Activated CD4-positive, alpha-beta T cell treated with anti-CD3 and anti-CD28 coated beads, Interleukin-2, amount 10 ng/mL, durations not matched to agents 24 days and 14 days (primary cell): ENCODE results near the gene FGF14. TPM values are rescaled to one million over a fixed set of nuclear protein-coding genes. Genes with fewer than 3 reads are reported as not detected.
A peak's percentile ranks its signal among the peaks of the same experiment; 100 is the strongest.

Experiments used
- DNase-seq: peaks from one replicate; pipeline ENCODE4 v3.0.0; 2022
- H3K27ac Mint-ChIP-seq: one replicate; pipeline ENCODE4 v1.8.0; 2022; ENCODE audit warnings: mild to moderate bottlenecking, mixed read lengths
- H3K27me3 Mint-ChIP-seq: one replicate; pipeline ENCODE4 v1.8.0; 2022; ENCODE audit warnings: mixed read lengths
- H3K36me3 Mint-ChIP-seq: one replicate; pipeline ENCODE4 v1.8.0; 2022; ENCODE audit warnings: low read depth, mild to moderate bottlenecking, mixed read lengths
- H3K4me1 Mint-ChIP-seq: one replicate; pipeline ENCODE4 v1.8.0; 2021; ENCODE audit warnings: mixed read lengths
- H3K4me3 Mint-ChIP-seq: one replicate; pipeline ENCODE4 v1.8.0; 2022; ENCODE audit warnings: mild to moderate bottlenecking, moderate library complexity, mixed read lengths
- H3K9me3 Mint-ChIP-seq: one replicate; pipeline ENCODE4 v1.8.0; 2021; ENCODE audit warnings: mixed read lengths
- intact Hi-C: fragments of 100-400 bp; cut with micrococcal nuclease; formaldehyde crosslinking; loops from one replicate; pipeline ENCODE4 v1.15.1; 2023
- total RNA-seq: library from RNA; stranded (reverse); gene quantifications from 2 replicates; pipeline ENCODE4 v1.2.3, GENCODE V29; 2022

Gene FGF14
- total RNA-seq, 1 donor from 2014 or later = not detected

DNA sequence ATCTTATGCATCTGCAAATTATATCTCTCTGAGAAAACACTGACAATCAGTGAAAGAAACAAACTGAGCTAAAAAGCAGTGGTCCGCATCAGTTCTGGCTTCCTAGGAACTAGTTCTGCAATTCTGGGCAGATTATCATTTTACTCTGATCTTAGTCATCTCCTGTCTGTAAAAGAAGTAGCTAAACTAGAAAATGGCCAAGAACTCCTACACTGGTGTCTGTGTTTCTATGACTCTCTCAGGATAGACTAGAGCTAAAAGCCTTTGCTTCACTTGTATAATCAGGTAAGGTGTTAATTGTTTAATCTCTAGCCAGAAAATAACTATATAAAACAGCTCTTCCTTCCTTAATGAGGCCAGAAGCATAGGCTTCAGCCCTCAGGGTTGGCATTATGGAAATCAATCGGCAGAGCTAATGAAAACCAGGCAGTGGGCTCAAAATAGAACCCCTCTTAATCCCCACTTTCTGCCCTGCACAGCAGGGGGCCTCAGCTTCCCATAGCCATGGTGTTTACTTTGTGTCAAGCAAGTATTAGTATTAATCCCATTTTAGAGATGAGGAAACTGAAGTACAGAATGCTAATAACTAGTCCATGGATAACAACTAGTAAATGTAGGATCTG, 459.2 kb downstream of the FGF14 start:
- intact Hi-C loops = loop anchor here (5.0 to 10.0 kb wide), 3 partner anchors 515 to 798 kb away; no protein-coding TSS in a partner anchor
- no peaks in the 10 kb centered on the region for H3K36me3 Mint-ChIP-seq
- H3K9me3 Mint-ChIP-seq = no peaks in the 10 kb centered on the region
- no peak for DNase-seq
- no peak overlapping the region for H3K27ac Mint-ChIP-seq
- H3K27me3 Mint-ChIP-seq = no peaks in the 10 kb centered on the region
- no peak overlapping the region for H3K4me3 Mint-ChIP-seq
- no peaks in the 10 kb centered on the region for H3K4me1 Mint-ChIP-seq

DNA sequence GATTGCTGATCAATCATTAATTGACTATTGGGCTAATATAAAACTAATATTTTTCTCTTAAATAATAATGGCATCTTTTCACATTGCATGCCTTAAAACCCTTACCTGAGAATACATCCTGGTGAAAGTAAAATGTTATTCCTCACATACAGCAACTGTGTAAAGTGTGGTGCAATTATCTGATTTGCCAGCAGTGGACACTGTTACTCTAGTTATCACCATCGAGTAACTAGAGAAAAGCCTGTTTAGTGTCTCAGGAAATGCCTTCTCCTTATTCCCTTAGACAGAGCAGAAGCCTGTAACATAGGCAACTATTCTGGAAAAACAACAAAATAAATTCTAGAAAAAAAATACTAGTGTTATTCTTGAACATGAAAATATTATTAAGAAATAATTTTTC, 459.8 kb downstream of the FGF14 start:
- H3K4me1 Mint-ChIP-seq = no peaks in the 10 kb centered on the region
- intact Hi-C loops = loop anchor here (5.0 to 10.0 kb wide), 3 partner anchors 515 to 797 kb away; no protein-coding TSS in a partner anchor
- no peaks in the 10 kb centered on the region for H3K9me3 Mint-ChIP-seq
- H3K27me3 Mint-ChIP-seq = no peaks in the 10 kb centered on the region
- H3K27ac Mint-ChIP-seq = no peak overlapping the region
- H3K36me3 Mint-ChIP-seq = no peaks in the 10 kb centered on the region
- peak; percentile 57 for DNase-seq
- no peak overlapping the region for H3K4me3 Mint-ChIP-seq

DNA sequence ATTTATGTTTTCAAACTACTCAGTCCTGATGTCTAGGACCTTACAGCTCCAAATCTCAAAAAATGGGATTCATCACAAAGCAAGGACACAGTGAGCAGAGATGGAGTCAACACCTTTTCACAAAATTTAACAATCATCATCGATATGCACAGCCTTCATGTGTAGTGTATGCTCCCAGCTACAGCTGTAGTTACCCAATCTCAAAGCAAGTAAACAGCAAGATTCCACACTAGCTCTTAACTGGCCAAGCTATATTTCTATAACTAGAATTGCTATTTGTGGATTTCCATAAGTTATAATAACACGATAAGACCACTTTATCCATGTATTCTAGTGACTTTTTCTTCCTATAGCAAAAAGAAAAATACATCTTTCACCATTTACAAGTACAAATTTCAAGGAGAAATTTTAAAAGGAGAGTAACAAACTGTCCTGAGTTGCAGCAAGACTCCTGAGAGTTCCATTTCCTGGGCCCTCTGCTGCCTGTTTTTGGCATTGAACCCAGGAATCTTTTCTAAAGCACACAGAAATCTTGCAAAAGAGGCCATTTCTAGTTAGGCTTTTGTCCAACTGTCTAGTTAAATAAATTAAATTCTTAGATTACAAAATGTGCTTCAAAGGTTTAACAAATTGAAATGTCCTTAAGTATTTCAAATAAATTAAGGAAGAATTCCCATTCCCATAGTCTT, 460.6 kb downstream of the FGF14 start:
- H3K27me3 Mint-ChIP-seq = no peaks in the 10 kb centered on the region
- intact Hi-C loops = loop anchor here (5.0 to 10.0 kb wide), 3 partner anchors 516 to 796 kb away; no protein-coding TSS in a partner anchor
- H3K27ac Mint-ChIP-seq = no peak overlapping the region
- no peaks in the 10 kb centered on the region for H3K9me3 Mint-ChIP-seq
- no peaks in the 10 kb centered on the region for H3K36me3 Mint-ChIP-seq
- DNase-seq = no peak
- no peak overlapping the region for H3K4me3 Mint-ChIP-seq
- no peaks in the 10 kb centered on the region for H3K4me1 Mint-ChIP-seq

DNA sequence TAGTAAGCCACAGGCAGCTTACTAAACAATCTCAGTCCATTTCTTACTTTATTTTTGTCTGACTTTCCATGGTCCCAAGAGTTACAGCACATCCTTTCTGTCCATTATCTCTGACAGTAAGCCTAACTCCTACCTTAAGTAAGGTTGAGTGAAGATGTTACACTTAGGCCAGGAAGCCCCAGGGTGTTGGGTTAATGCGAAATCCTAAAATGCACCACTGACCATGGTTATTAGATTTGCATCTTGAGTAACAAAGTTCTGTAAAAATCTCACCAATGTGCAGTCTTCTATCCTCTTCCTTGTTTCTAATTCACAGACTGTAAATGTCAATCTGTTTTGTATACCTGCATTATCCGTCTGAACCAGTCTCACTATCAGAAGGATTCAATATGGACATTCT, 462.5 kb downstream of the FGF14 start:
- intact Hi-C loops = no loop called here
- Mint-ChIP-seq H3K27me3 (no peaks in the 10 kb centered on the region), H3K9me3 (no peaks in the 10 kb centered on the region), H3K27ac (no peak overlapping the region), H3K4me1 (no peaks in the 10 kb centered on the region), H3K4me3 (no peak overlapping the region), H3K36me3 (no peaks in the 10 kb centered on the region)
- DNase-seq = no peak

DNA sequence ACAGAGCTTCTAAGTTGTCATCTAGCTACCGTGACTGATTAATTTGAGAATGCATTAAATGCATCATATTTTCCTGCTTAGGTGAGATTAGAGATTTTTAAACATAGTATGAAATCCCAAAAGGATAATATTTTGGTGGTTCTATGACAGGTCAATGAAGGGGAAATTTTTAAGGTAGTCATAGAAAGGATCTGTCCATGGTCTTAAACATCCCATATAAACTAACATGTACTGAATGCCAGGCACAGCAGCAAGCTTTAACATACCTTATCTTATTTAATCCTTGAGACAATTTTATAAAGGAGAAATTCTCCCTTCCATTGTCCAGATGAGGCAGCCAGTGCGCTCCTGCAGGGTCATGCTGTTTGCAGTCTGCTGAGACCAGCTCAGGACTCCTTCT, 466.0 kb downstream of the FGF14 start:
- intact Hi-C loops = no loop called here

DNA sequence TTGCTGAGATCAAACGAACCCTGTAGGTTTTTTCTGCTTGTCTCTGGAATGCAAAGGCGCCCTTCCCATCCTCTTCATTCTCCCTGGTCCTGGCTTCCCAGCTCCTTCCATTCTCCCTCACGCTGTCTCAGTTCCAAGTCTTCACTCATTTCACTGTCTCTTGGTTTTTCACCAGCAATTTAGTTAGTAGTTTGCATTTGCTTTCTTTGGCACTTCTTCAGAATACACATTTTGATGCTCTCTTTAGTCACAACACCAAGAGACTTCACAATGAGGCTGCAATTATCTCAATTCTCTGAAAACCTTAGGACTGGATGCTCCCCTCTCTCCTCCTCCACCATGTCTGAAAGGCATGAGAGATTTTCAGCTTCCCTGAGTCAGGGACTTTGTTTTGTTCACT, 470.7 kb downstream of the FGF14 start:
- H3K27me3 Mint-ChIP-seq = no peaks in the 10 kb centered on the region
- no peak overlapping the region for H3K4me3 Mint-ChIP-seq
- no peaks in the 10 kb centered on the region for H3K36me3 Mint-ChIP-seq
- no peak overlapping the region for H3K27ac Mint-ChIP-seq
- no peaks in the 10 kb centered on the region for H3K4me1 Mint-ChIP-seq
- intact Hi-C loops = no loop called here
- H3K9me3 Mint-ChIP-seq = no peaks in the 10 kb centered on the region
- no peak for DNase-seq

More for the DNA sequence above, 466.0 kb downstream of the FGF14 start:
- Mint-ChIP-seq H3K36me3 (no peaks in the 10 kb centered on the region), H3K9me3 (no peaks in the 10 kb centered on the region), H3K4me1 (no peaks in the 10 kb centered on the region), H3K27me3 (no peaks in the 10 kb centered on the region), H3K27ac (no peak overlapping the region), H3K4me3 (no peak overlapping the region)
- no peak for DNase-seq

DNA sequence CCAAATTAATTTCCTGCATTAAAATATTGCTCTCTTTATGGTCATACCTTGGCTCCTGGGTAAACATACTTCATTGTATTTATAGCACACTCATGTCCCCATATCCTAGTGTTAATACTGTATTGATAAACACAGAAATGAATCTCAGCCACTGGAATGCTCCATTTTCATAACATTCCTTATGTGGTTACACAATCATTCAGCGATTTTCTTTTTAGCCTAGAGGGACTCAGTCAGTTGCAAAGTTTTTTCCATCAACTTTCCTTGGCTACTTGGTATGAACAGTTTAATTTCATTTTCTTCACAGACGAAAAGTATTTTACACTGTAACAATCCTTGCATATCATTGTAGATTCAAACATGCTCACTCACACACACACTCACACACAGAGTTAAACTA, 471.5 kb downstream of the FGF14 start:
- Mint-ChIP-seq H3K4me3 (no peak overlapping the region), H3K27me3 (no peaks in the 10 kb centered on the region), H3K4me1 (no peaks in the 10 kb centered on the region), H3K9me3 (no peaks in the 10 kb centered on the region), H3K36me3 (no peaks in the 10 kb centered on the region), H3K27ac (no peak overlapping the region)
- intact Hi-C loops = no loop called here
- no peak for DNase-seq

DNA sequence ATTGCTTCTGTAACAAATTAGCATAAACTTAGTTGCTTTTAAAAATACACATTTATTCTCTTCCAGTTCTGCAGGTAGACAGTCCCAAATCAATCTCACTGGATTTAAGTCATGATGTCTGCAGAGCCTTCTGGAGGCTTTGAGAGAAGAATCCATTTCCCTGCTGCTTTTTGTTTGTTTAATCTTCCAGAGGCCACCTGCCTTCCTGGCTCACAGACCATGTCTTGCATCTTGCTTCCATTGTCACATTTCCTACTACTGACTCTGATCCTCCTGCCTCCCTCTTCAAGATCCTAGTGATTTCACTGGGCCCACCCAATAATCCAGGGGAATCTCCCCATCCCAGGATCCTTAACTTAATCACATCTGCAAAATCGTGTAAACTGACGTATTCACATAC, 476.1 kb downstream of the FGF14 start:
- DNase-seq = no peak
- Mint-ChIP-seq H3K4me1 (no peaks in the 10 kb centered on the region), H3K27me3 (peaks cover 9% of the 10 kb centered on the region), H3K9me3 (no peaks in the 10 kb centered on the region), H3K27ac (no peak overlapping the region), H3K36me3 (no peaks in the 10 kb centered on the region), H3K4me3 (no peak overlapping the region)
- intact Hi-C loops = no loop called here

DNA sequence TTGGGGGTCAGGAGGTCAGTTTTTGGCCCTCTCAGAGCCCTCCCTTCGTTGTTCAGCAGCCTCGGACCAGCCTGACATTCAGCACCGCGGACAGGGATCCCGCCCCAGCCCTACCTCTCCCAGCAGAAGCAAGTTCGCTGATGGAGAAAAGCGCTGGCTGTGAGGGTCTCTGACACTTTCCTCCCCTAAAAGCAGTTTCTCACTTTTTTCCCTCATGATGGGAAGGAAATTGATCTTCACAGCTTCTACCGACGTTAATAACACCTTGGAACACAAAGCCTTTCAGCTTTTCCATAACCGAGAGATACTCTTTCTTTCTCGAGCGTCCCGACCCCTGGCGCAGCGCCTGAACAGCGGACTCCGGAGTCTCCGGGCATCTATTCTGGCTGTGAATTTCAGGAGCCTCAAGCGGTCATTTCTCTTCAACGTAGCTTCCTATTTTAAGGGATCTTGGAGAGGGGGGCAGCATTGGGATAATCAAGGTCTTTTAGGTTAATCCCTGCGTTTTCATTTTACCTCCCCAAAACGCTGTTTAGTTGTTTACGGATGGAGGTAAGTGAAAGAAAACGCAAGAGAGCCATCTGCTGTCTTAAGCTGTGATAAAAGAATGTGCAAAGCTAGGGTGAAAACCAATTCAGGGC, 482.2 kb downstream of the FGF14 start:
- no peak for DNase-seq
- intact Hi-C loops = no loop called here
- Mint-ChIP-seq H3K4me3 (no peak overlapping the region), H3K27ac (no peak overlapping the region), H3K36me3 (no peaks in the 10 kb centered on the region), H3K27me3 (peaks cover 53% of the 10 kb centered on the region), H3K4me1 (no peaks in the 10 kb centered on the region), H3K9me3 (no peaks in the 10 kb centered on the region)

DNA sequence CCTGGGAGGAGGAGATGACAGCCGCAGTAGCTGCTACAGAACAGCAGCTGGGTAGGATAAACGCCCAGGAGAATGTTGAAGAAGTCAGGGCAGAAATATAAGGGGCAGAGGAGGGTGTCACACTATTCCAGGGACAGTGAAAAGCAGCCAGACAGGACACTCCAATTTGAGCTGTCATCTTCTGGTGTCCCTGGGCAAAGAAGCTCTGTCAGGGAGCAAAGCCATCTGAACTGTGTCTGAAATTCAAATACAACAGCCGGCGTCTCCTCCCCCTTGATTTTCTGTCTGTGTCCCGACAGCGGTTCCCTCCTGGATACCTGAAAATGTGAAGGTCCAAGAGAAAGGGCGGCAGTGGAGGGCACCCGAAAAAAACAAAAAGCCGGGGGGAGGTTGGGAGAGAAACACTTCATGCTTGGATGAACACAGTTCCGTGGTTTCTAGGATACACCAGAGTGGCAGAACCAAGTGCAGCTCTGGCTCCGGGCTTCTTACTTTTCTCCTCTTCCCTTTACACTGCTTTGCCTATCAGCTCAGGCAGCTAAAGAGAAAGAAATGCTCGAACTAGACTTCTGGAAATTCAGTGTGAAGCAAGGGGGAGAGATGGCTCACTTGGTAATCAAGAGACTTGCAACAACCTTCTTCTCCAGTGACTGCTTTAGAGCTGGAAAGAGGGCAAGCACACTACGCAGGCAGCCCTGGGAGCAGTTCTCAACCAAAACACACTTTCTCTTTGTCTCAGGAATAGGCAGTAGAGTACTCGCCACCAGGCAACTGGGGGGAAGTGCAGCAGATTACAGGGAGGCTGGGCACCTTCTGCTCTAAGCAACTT, 483.8 kb downstream of the FGF14 start:
- H3K27ac Mint-ChIP-seq = no peak overlapping the region
- no peak for DNase-seq
- no peaks in the 10 kb centered on the region for H3K36me3 Mint-ChIP-seq
- H3K9me3 Mint-ChIP-seq = no peaks in the 10 kb centered on the region
- H3K4me1 Mint-ChIP-seq = no peaks in the 10 kb centered on the region
- no peak overlapping the region for H3K4me3 Mint-ChIP-seq
- intact Hi-C loops = no loop called here
- H3K27me3 Mint-ChIP-seq = peaks cover 58% of the 10 kb centered on the region

DNA sequence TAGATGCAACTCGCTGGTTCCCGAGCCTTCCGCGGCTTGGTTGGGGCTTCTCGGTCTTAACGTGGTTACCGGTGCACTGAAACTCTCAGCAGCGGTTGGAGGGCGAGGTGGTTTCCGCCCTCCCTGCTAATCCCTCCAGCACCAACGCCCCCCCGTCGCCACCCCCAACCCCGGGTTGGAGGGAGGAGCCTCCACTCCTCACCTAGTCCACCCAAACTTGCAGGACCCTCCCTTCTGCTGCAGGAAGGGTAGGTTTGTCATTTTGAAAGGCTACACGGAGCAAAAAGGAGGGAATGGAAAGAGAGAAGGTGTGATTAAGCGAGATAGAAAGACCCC, 484.4 kb downstream of the FGF14 start:
- H3K9me3 Mint-ChIP-seq = no peaks in the 10 kb centered on the region
- H3K27me3 Mint-ChIP-seq = peaks cover 58% of the 10 kb centered on the region
- H3K36me3 Mint-ChIP-seq = no peaks in the 10 kb centered on the region
- no peak overlapping the region for H3K4me3 Mint-ChIP-seq
- intact Hi-C loops = no loop called here
- no peaks in the 10 kb centered on the region for H3K4me1 Mint-ChIP-seq
- H3K27ac Mint-ChIP-seq = no peak overlapping the region
- no peak for DNase-seq

DNA sequence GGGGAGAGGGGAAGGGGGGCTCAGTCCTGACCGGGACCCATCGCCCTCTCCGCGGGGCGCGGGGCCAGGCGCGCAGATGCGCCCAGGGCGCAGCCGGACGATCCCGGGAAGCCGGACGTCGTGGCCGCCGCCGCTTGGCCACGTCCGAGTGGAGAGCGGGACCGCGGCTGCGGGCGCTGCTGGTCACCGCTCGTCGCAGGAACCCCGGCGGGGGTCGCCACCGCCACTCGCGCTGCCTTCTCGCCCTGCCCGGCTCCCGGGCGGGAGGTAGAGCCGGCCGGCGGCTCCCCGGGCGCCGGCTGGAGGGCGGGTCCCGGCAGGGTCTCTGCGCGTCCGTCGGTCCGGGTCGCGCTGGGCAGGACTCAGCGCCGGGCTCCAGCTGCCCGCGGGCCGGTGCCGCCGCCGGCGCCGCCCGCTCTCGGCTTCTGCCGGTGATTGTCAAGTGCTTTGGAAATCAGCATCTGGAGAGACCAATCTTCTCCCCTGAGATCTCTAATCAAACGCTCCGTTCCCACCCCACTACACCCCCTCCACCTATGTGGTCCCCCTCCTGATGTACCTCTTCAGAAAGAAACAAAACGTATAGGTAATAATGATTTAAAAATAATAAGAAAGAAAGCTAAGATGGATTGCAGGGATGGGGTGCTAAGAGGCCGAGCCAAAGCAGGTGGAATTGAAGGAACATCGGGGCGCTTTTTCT, 484.9 kb downstream of the FGF14 start:
- Mint-ChIP-seq H3K27me3 (peaks cover 58% of the 10 kb centered on the region), H3K9me3 (no peaks in the 10 kb centered on the region)

DNA sequence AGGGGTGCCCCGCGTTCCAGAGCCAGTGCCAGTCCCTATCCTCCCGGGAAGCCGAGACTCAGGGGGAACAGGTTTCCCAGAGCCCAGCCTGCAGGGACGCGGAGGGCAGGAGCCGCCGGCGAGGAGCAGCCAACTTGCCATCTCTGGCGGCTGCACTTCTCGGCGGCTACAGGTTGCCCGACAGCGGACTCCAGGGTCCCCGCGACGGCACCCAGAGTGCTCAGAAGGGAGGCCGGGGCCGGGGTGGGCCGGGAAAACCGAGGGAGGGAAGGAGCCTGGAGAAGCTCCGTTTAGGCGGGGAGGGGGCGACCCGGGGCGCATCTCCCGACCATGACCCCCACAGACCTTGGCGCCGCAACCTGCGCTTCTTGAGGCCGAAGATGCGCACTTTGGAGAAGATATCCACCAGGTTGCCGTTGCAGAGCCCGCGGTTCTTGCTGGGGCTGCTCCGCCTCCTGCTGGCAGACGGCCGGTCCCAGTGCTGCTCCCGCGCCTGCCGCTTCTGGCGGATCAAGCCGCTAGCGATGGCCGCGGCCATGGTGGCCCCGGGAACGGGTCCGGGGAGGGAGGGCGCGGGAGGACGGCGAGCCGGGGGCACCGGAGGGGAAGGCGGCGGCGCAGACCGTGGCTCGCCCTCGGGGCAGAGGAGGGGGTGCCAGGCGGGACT, 485.6 kb downstream of the FGF14 start:
- no peaks in the 10 kb centered on the region for H3K4me1 Mint-ChIP-seq
- H3K27ac Mint-ChIP-seq = no peak overlapping the region
- intact Hi-C loops = no loop called here
- no peak for DNase-seq
- no peak overlapping the region for H3K4me3 Mint-ChIP-seq
- H3K9me3 Mint-ChIP-seq = no peaks in the 10 kb centered on the region
- peaks cover 53% of the 10 kb centered on the region for H3K27me3 Mint-ChIP-seq
- H3K36me3 Mint-ChIP-seq = no peaks in the 10 kb centered on the region

More for the DNA sequence above, 484.9 kb downstream of the FGF14 start:
- Mint-ChIP-seq H3K27ac (no peak overlapping the region), H3K4me1 (no peaks in the 10 kb centered on the region), H3K36me3 (no peaks in the 10 kb centered on the region), H3K4me3 (no peak overlapping the region)
- DNase-seq = no peak
- intact Hi-C loops = no loop called here
